GM19452 (cell line): Measurements from ENCODE around the gene UBE2Q1.
"Not testable (repeated sequence)": the region's sequence is repeated elsewhere in the genome, so short reads cannot be mapped to it uniquely, and the experiment has no call there.

Experiments
- ATAC-seq: cut with Tn5 transposase; IDR thresholded peaks from one replicate; pipeline ENCODE4 v1.9.1; 2021; ENCODE audit not compliant: unreplicated experiment

The UBE2Q1 gene

DNA sequence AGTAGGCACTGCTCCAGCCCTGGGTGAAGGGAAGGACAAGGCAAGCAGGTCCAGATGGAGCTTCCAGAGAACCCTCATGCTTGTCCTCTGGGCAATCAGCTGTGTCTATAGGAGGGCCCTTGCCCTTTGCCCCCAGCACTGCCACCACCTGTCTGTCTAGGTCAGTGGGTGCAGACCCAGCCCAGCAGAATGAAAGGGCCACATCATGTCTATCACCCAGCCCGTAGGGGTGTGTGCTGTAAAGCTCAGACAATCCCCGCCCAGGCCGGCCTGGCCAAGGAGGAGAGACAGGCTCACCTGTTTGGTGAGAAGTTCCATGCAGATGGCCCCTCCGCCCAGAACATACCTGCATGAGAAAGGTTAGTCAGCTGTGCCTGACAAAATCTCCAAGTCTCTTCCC lies 7.0 kb downstream of the UBE2Q1 start:
- no peak for ATAC-seq

DNA sequence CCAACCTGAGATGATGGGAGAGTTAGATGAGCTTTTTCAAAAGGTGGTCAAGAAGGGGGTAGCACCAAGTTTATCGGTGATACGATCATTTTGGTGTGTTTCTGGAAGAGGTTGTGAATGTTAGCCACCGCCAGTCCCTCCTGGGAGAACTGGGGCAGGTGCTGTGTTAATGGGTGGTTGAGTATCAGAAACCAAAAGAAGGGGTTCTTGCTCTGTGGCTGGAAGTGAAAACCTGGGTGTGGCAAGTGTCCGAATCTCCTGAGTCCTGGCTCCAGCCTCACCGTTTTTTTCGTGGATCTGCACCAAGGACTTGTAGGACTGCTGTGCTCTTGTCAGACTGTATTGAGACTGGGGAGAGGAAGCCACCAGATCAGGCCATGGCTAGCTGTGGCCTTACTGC lies 7.8 kb downstream of the UBE2Q1 start:
- no peak for ATAC-seq

GRCh38 chr1:154550070-154550469 lies 8.4 kb downstream of the UBE2Q1 start:
- no peak for ATAC-seq

DNA sequence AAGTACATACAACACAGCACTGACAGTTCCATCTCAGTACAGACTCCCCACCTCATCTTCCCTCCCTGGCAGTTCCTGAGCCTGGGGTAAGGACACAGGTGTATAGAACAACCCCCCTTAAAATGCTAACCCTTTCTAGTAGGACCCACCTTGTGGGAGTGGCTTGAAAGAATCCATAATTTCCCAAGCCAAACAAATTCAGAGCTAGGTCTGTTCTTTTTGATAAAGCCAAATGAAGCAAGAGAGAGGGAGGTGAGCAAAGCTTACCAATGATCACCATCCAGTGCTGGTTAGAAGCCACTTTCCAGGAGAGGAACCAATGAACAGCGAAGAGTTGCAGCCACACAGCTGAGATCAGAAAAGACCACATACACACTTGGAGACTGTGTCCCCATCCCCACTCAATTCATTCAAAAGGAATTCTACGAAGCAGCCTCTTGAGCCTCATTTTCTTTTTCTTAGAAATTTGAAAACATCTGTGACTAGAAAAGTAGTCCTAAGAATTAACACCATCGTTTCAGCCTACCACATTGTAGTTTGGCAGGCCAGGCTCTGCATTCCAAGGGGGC lies 9.2 kb downstream of the UBE2Q1 start:
- ATAC-seq, result no peak

DNA sequence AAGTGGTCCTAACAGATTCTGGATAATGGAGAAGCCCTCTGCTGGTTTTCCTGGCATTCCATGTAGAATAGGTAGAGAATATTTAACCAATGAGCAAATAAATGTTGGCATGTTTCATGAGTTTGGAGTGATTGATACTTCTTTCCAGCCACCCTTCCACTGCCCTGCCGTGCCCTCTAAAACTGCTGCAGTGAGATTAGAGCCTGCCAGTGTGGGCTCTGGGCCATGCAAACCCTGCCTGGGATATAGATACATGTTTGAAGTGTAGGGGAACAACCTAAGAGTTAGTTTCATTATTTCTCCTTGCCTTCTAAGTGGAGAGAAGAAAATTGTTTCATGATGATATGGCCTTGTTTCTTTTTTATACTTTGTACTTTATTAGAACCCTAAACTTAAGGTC lies 10.4 kb downstream of the UBE2Q1 start:
- no peak for ATAC-seq

DNA sequence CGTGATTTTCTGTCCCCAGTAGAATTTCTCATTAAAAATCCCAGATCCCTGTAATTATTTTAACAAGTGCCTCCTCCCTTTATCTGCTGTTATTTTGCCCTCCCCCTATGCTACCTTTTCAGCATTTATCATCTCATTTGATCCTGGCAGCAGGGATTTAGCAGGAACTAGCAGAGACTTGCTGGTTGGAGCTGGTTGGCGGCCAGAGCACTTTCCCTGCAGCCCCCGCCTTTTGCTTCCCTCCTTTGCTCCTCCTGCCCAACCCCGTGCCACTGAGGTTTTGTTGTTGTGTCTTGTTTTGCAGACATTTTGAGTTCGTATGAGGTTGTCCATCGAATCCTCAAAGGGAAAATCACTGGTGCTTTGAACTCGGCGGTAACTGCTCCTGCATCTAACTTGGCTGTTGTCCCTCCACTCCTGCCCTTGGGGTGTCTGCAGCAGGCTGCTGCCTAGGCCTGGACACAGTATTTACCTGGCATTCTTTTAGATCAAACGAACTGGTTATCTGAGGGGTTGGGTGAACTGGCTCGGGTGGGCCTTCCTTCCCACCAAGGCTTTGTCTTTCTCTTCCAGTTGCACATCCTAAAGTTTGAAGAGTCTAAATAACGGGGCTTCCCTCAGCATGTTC lies 11.2 kb downstream of the UBE2Q1 start:
- no peak for ATAC-seq

GRCh38 chr1:154546264-154547063 lies 12.0 kb downstream of the UBE2Q1 start:
- ATAC-seq, result no peak

DNA sequence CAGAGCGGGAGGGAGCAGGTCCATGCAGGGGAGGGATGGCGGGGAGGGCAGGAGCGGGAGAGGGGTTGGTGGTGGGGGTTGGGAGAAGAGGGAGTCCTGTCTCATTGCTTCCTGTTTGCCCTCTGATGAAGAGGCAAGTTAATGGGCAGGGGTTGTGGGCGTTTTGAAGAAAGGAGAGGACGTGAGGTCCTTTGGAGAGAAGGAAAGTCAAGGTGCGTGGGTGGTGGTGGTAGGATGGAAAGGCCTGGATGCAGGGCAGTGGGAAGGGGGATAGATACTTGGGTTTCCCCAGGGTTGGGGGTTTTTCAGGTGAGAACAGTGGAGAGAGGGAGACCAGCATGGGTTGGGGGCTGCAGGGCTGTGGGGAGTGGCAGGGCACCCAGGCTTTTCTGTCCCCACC lies 17.2 kb downstream of the UBE2Q1 start:
- ATAC-seq, result no peak

DNA sequence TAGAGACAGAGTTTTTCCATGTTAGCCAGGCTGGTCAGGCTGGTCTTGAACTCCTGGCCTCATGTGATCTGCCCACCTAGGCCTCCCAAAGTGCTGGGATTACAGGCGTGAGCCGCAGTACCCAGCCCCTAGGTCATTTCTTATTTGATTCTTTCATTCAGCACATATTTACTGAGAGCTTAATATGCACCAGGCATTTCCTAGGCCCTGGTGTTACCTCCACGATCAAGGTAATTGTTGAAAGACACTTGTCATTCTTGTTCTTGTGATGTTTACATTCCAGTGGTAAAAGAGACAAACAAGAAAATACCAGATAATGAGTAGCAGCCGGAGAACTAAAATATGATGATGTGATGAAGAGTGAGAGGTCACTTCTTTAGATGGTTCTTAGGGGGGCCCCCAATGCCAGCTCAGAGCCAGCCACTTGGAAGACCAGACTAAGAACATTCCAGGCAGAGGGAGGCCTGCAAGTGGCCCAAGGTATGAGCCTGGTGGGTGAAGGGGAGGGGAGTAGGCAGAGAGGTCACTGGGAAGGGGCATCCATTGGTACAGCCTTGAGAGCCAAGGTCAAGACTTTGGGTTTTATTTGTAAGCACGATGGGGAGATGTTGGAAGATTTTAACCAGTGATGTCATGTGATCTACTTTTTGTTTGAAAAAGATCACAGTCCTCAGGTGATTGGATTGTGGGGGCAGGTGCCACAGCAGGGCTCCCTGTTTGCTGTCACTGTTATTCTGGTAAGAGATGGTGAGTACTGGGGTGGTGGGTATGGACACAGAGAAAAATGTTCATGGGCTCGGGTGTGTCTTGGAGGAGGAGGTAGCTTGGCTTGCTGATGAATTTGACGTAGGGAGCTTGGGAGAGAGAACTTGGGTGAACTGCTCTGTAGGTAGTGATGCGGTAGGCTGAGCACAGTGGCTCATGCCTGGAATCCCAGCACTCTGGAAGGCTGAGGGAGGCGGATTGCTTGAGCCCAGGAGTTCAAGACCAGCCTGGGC lies 18.7 kb downstream of the UBE2Q1 start:
- ATAC-seq, result no peak

DNA sequence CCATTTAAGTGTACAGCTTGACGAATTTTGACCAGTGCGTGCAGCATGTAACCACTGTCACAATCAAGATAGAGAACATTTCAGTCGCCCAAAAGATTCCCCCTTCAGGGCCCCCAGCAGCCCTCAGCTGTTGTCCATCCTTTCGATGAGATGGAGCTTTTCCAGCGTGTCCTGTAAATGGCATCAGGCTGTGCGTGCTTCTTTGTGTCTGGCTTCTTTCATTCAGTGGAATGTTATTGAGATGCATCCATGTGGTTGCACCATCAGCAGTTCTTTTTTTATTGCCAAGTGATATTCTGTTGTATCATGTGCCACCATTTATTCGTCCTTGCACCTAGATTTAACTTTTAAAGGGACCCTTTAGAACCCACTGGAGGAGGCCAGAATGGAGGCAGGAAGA lies 21.9 kb downstream of the UBE2Q1 start:
- ATAC-seq, result no peak

DNA sequence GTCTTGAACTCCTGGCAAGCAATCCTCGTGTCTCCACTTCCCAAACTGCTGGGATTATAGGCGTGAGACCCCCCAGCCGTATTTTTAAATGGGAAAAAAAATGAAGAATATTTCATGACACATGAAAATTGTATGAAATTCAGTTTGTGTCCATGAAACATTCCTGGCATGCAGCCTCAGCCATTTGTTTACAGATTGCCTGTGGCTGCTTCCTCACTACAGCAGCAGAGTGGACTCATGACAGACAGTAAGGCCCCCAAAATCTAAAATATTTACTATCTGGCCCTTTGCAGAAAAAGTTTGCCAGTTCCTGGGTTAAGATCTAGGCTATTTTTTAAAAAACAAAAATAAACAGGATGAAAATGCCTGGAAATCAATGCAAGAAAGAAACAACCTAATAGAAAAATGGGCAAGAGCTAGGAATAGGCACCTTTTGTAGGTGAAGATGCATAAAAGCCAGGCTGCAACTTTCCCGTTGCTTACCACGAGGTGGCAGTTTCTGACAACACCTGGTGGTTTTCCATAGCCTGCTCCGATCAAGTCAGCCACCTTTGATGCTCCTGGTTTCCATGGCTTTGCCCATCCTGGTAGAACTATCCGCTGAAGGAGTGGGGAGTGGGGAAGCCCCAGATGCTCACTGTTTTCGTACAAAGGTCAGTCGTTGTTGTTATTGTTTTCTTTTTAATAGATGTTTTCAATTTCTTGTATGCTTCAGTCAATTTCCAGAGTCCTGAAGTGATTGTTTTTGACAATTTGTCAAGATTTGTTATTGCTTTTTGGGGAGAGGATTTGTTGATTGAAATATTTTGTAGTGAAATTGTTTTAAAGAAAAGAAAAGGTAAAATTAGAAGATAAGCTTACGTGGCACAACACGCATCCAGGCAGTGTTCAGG lies 24.3 kb downstream of the UBE2Q1 start:
- ATAC-seq, result no peak

DNA sequence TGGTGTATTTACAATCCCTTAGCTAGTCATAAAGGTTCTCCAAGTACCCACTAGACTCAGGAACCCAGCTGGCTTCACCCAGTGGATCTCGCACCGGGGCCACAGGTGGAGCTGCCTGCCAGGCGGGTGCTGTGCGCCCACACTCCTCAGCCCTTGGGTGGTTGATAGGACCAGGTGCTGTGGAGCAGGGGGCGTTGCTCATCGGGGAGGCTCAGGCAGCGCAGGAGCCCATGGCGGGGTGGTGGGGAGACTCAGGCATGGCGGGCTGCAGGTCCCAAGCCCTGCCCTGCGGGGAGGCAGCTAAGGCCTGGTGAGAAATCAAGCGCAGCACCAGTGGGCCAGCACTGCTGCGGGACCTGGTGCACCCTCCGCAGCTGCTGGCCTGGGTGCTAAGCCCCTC lies 26.5 kb downstream of the UBE2Q1 start:
- not testable (repeated sequence) for ATAC-seq

DNA sequence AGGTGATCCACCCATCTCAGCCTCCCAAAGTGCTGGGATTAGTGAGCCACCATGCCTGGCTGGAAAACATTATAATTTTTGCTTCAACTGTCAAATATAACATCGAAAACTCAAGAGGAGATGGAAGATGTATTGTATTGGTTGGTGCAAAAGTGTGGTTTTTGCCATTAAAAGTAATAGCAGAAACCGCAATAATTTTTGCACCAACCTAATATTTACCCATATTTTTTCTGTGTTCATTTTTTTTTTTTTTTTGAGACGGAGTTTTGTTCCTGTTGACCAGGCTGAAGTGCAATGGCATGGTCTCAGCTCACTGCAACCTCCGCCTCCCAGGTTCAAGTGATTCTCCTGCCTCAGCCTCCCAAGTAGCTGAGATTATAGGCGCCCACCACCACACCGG lies 29.2 kb downstream of the UBE2Q1 start:
- no peak for ATAC-seq

- ATAC-seq, result no peak
Measured at GRCh38 chr1:154527192-154527591, 31.3 kb downstream of the UBE2Q1 start.

DNA sequence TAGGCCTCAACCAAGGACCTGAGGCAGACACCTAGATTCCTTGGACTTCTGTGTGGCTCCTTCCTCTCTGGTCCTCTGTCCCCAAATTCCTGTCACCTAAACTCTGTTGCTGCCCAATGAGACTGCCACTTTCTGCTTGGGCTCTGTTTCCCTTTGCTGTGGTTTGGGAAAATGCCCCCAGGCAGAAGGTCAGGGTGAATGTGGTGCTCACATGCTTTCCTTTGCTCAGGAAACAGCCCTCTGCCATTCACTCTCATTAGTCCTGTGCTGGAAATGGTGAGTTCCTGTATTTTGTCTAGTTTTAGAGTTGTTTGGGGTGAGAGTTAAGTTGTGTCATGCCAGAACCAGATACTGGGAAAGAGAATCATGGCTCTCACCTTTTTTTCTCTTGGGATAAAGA lies 33.6 kb downstream of the UBE2Q1 start:
- no peak for ATAC-seq

GRCh38 chr1:154521695-154522094 lies 36.8 kb downstream of the UBE2Q1 start:
- no peak for ATAC-seq

DNA sequence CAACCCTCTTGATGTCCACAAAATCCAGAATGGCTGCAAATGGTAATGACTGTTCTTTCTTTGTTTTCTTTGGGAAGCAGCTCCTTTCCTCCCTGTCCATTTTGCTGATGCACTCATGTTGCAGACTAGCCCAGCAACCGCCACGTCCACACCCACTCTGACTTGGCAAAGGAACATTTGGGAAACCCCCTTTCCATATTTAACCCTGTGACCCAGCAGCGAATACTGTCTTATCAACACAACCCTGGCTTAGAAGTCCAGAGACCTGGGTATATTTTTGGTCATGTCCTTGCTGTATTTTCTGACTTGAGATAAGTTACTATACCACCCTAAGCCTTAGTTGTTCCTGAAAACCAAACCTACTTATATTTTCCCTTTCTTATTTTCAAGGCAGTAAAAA lies 38.1 kb downstream of the UBE2Q1 start:
- no peak for ATAC-seq

GRCh38 chr1:154519591-154519991 lies 38.9 kb downstream of the UBE2Q1 start:
- ATAC-seq, result no peak

DNA sequence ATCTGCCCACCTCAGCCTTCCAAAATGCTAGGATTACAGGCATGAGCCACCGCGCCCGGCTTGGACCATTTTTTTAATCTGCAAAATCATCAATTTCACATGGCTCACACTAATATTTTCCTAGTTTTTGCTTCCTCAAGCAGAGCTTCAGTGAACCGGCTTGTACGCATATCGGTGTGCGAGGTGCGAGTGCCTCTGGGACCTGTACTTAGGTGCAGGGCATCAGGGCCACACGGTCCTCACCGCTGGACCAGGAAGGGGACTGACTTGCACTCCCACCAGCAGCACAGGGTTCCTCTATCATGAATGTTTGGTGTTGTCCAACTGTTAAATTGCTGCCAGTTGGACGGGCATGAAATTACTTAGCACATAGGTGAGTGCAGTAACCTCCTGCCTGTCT lies 40.8 kb downstream of the UBE2Q1 start:
- ATAC-seq, result no peak

- ATAC-seq, result no peak
Measured at GRCh38 chr1:154514066-154514553, 44.4 kb downstream of the UBE2Q1 start.
